Left lung (tissue), 14 donors: ENCODE measurements around the gene ZNF606. TPM values are rescaled to one million over a fixed set of nuclear protein-coding genes. Genes with fewer than 3 reads are reported as not detected.

Experiments used
- ATAC-seq: fragments of 200-7000 bp; cut with Tn5 transposase; one replicate; pipeline ENCODE4 v1.9.1; 2020; ENCODE audit warnings: moderate library complexity
- DNase-seq, 4 donors: peaks; one replicate each; pipeline ENCODE4 v3.0.0-alpha.2; 2013 to 2020
- H3K27ac ChIP-seq, 2 donors: fragments of 200-600 bp; sonication (generic) in 1 of 2; one replicate each; pipeline versions ENCODE4 v1.5.0 to v1.8.0; 2020 to 2021
- H3K27me3 ChIP-seq, 2 donors: fragments of 200-600 bp; sonication (generic) in 1 of 2; one replicate each; pipeline versions ENCODE4 v1.5.0 to v1.8.0; 2020 to 2021
- H3K36me3 ChIP-seq, 2 donors: fragments of 200-600 bp; sonication (generic) in 1 of 2; one replicate each; pipeline versions ENCODE4 v1.5.0 to v1.8.0; 2020 to 2021
- H3K4me1 ChIP-seq, 2 donors: fragments of 200-600 bp; one replicate each; pipeline ENCODE4 v1.8.0; 2021
- H3K4me3 ChIP-seq, 2 donors: fragments of 200-600 bp; sonication (generic) in 1 of 2; one replicate each; pipeline versions ENCODE4 v1.5.0 to v1.8.0; 2020 to 2021; ENCODE audit warnings: mild to moderate bottlenecking in 1 of 2
- H3K9me3 ChIP-seq, 2 donors: fragments of 200-600 bp; sonication (generic) in 1 of 2; one replicate each; pipeline versions ENCODE4 v1.5.0 to v1.8.0; 2020 to 2021
- intact Hi-C, 2 donors: fragments of 100-400 bp; cut with DNase I; formaldehyde crosslinking; loops; one replicate each; pipeline versions ENCODE4 v1.11.2 to v1.14.2; 2022
- long read RNA-seq, 12 donors: library from polyadenylated mRNA in 2 of 12; unstranded in 2 of 12; transcript quantifications; one replicate each; pipeline ENCODE4 v2.0.0 and lab custom pipeline, GENCODE V29; 2019 to 2026
- polyA plus RNA-seq, 6 donors: library from polyadenylated mRNA; unstranded; fragments of 120-200 nt; gene quantifications; one replicate each; pipeline ENCODE4 v1.2.1, GENCODE V29; 2013; ENCODE audit not compliant: insufficient read length in 6 of 6
- total RNA-seq, 2 donors: library from RNA; stranded (reverse); fragmentation: NEBNext Ultra II Directional; extraction: Animal tissue kit (Norgen Biotek cat#: 25700); gene quantifications; one replicate each; pipeline ENCODE4 v1.2.1, GENCODE V29; 2021
- TF ChIP-seq, protein P1 (sequence below), 2 donors: fragments of 200-600 bp; sonication (generic) in 1 of 2; IDR thresholded peaks; one replicate each; pipeline versions ENCODE4 v1.5.0 to v1.8.0; 2021; ENCODE audit warnings: antibody characterized with exemption in 2 of 2
- donor health status: DM: no; HTN: yes; CAD: no.
- donor health status: DM: no; HTN: no; CAD: no.

Gene ZNF606
- total RNA-seq, result 10 to 100 TPM; 11.4 to 13.3 TPM
- polyA plus RNA-seq, result 10 to 100 TPM; 28.9 to 34.6 (median 31.3) TPM
- long read RNA-seq, donor 1, full-length matches to known transcripts, result 17 of 27 reads
- long read RNA-seq, donor 1, partial matches to known transcripts, result 10 of 27 reads
- long read RNA-seq, donor 1, other reads (novel, unspliced or antisense), result 0 of 27 reads
- long read RNA-seq, donor 2, full-length matches to known transcripts, result 6 of 6 reads
- long read RNA-seq, donor 2, partial matches to known transcripts, result 0 of 6 reads
- long read RNA-seq, donor 2, other reads (novel, unspliced or antisense), result 0 of 6 reads
- long read RNA-seq, donor 3, full-length matches to known transcripts, result 5 of 5 reads
- long read RNA-seq, donor 3, partial matches to known transcripts, result 0 of 5 reads
- long read RNA-seq, donor 3, other reads (novel, unspliced or antisense), result 0 of 5 reads
- long read RNA-seq, donor 4, full-length matches to known transcripts, result 2 of 2 reads
- long read RNA-seq, donor 4, partial matches to known transcripts, result 0 of 2 reads
- long read RNA-seq, donor 4, other reads (novel, unspliced or antisense), result 0 of 2 reads
- long read RNA-seq, donor 5, transcript ZNF606-207 (7 exons, 2,009 nt), result major isoform, 8 of 27 reads
- long read RNA-seq, donor 5, partial matches to known transcripts, result 13 of 27 reads
- long read RNA-seq, donor 5, other reads (novel, unspliced or antisense), result 0 of 27 reads
- long read RNA-seq, donor 6, full-length matches to known transcripts, result 4 of 4 reads
- long read RNA-seq, donor 6, partial matches to known transcripts, result 0 of 4 reads
- long read RNA-seq, donor 6, other reads (novel, unspliced or antisense), result 0 of 4 reads
- long read RNA-seq, donor 7, partial matches to known transcripts, result 0 of 2 reads
- long read RNA-seq, donor 7, other reads (novel, unspliced or antisense), result 0 of 2 reads
- long read RNA-seq, donor 8, partial matches to known transcripts, result 0 of 8 reads
- long read RNA-seq, donor 8, other reads (novel, unspliced or antisense), result 0 of 8 reads
- long read RNA-seq, donor 9, result 0 reads
- long read RNA-seq, donor 10, full-length matches to known transcripts, result 2 of 3 reads
- long read RNA-seq, donor 10, partial matches to known transcripts, result 0 of 3 reads
- long read RNA-seq, donor 10, other reads (novel, unspliced or antisense), result 1 of 3 reads
- long read RNA-seq, donor 11, result 0 reads
- long read RNA-seq, donor 12, full-length matches to known transcripts, result 7 of 7 reads
- long read RNA-seq, donor 12, partial matches to known transcripts, result 0 of 7 reads
- long read RNA-seq, donor 12, other reads (novel, unspliced or antisense), result 0 of 7 reads

DNA sequence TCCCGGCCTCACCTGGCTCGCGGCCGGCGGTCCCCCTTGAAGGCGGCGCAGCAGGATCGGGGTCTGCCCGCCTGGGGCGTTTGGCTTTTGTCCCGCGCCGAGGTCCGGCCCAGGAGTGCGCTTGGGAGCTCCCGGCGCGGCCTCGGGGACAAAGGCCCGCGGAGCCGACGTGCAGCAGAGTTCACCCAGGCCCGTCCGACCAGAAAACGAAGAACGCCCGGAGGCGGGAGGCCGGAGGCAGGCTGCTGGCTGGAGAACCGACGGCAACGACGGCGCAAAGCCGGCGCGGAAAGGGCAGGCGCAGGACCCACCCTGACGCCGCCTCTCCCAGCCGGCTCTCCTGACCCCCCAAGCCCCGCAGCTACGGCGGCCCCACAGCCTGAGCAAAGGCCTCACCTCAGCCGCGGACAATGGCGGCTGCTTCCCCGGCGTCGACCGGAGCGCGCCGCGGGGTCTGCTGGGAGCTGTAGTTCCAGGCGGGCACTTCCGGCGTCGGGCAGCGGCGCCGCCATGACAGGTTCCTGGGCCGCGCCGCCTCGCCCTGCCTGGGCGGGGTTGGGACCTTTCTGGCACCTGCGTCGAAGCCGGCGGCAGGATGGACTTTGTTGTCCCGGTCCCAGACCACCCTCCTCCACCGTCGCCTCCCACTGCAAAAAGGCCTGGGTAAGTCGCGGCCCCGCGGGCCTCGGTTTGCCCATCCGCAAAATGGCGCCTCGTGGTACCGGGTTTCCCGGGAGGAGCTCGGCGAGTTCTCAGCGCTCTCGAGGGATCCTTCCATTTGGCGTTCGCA, at the start of gene ZNF606:
Gene ZNF606, minus strand, starts transcription at position 437 of the 790 bp plus-strand sequence. CDS start 1,501 bp downstream, outside the sequence.
- peaks cover 0 to 31% of the 10 kb centered on the region in 2 donors for H3K4me1 ChIP-seq
- peaks cover 0 to 75% of the 10 kb centered on the region in 2 donors for H3K9me3 ChIP-seq
- H3K27ac ChIP-seq, result peak within 1 kb of the TSS; percentile 86 to 91
- ATAC-seq (peak; percentile 100), DNase-seq (peak; percentile 88 to 97 (median 92))
- intact Hi-C loops, result no loop called here
- H3K36me3 ChIP-seq, result peaks cover 0 to 66% of the 10 kb centered on the region in 2 donors
- H3K4me3 ChIP-seq, result peak within 1 kb of the TSS; percentile 67 to 89
- TF ChIP-seq, protein P1, sequence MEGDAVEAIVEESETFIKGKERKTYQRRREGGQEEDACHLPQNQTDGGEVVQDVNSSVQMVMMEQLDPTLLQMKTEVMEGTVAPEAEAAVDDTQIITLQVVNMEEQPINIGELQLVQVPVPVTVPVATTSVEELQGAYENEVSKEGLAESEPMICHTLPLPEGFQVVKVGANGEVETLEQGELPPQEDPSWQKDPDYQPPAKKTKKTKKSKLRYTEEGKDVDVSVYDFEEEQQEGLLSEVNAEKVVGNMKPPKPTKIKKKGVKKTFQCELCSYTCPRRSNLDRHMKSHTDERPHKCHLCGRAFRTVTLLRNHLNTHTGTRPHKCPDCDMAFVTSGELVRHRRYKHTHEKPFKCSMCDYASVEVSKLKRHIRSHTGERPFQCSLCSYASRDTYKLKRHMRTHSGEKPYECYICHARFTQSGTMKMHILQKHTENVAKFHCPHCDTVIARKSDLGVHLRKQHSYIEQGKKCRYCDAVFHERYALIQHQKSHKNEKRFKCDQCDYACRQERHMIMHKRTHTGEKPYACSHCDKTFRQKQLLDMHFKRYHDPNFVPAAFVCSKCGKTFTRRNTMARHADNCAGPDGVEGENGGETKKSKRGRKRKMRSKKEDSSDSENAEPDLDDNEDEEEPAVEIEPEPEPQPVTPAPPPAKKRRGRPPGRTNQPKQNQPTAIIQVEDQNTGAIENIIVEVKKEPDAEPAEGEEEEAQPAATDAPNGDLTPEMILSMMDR (IDR thresholded peaks at IDR 0.05), result no peak
- H3K27me3 ChIP-seq, result no peaks in the 10 kb centered on the region

GRCh38 chr19:58052256-58052655, 49.6 kb upstream of the ZNF606 start:
- ATAC-seq (no peak), DNase-seq (no peak)
- Histone ChIP-seq H3K4me1 (no peaks in the 10 kb centered on the region), H3K4me3 (no peak overlapping the region), H3K27me3 (no peaks in the 10 kb centered on the region), H3K9me3 (peaks cover 0 to 86% of the 10 kb centered on the region in 2 donors), H3K27ac (no peak overlapping the region), H3K36me3 (no peaks in the 10 kb centered on the region)
- intact Hi-C loops, result no loop called here
- TF ChIP-seq, protein P1 (IDR thresholded peaks at IDR 0.05), result no peak

- Histone ChIP-seq H3K27me3 (peaks cover 0 to 4% of the 10 kb centered on the region in 2 donors), H3K9me3 (peaks cover 0 to 99% of the 10 kb centered on the region in 2 donors), H3K4me1 (no peaks in the 10 kb centered on the region), H3K27ac (no peak overlapping the region), H3K36me3 (no peaks in the 10 kb centered on the region), H3K4me3 (no peak overlapping the region)
- no peak for ATAC-seq
- TF ChIP-seq, protein P1 (IDR thresholded peaks at IDR 0.05), result no peak
- DNase-seq, result no peak
- intact Hi-C loops, result no loop called here
Observed at GRCh38 chr19:58047672-58048071, 45.1 kb upstream of the ZNF606 start.

DNA sequence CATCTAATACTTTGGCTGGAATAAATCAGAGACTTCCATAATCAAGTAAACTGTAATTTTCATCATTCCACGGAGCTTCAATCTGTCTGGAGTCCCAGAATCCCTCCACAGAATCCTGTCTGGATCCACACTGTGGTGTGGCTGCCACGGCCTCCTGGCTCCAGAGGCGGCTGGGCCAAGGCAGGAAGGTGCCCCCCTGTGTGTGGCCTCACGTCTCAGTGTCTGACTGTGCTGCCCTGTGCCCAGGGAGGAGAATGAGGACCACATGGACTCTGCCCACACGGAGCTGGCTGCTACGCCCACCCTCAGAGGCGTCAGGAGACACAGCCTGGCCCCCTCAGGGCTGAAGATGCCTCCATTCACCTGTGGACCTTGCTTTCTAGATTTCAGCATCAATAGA, 44.2 kb upstream of the ZNF606 start:
- H3K4me3 ChIP-seq, result no peak overlapping the region
- peaks cover 0 to 99% of the 10 kb centered on the region in 2 donors for H3K9me3 ChIP-seq
- TF ChIP-seq, protein P1 (IDR thresholded peaks at IDR 0.05), result no peak
- intact Hi-C loops, result no loop called here
- ATAC-seq (no peak), DNase-seq (no peak)
- H3K27ac ChIP-seq, result no peak overlapping the region
- no peaks in the 10 kb centered on the region for H3K4me1 ChIP-seq
- H3K27me3 ChIP-seq, result peaks cover 0 to 4% of the 10 kb centered on the region in 2 donors
- H3K36me3 ChIP-seq, result no peaks in the 10 kb centered on the region
